Ovary (tissue), 3 donors: ENCODE measurements around the gene TIMM10.

Experiments used
- EP300 ChIP-seq: sonication (generic); formaldehyde crosslinking; IDR thresholded peaks from one replicate; pipeline ENCODE4 v1.6.1; 2017; ENCODE audit warnings: antibody characterized with exemption
- POLR2A ChIP-seq: fragments of 450-650 bp; IDR thresholded peaks from one replicate; pipeline ENCODE4 v1.6.1; 2017; ENCODE audit warnings: antibody characterized with exemption, mild to moderate bottlenecking, moderate library complexity
- TF ChIP-seq, protein P1 (sequence below), 3 donors: fragments of 450-650 bp in 2 of 3; fragments of 200-600 bp in 1 of 3; IDR thresholded peaks; one replicate each; pipeline versions ENCODE4 v1.5.1 to v1.8.0; 2016 to 2022; ENCODE audit warnings: antibody characterized with exemption in 3 of 3, mild to moderate bottlenecking in 1 of 3
- donor health status: DM: no; HTN: no; CAD: no.

DNA sequence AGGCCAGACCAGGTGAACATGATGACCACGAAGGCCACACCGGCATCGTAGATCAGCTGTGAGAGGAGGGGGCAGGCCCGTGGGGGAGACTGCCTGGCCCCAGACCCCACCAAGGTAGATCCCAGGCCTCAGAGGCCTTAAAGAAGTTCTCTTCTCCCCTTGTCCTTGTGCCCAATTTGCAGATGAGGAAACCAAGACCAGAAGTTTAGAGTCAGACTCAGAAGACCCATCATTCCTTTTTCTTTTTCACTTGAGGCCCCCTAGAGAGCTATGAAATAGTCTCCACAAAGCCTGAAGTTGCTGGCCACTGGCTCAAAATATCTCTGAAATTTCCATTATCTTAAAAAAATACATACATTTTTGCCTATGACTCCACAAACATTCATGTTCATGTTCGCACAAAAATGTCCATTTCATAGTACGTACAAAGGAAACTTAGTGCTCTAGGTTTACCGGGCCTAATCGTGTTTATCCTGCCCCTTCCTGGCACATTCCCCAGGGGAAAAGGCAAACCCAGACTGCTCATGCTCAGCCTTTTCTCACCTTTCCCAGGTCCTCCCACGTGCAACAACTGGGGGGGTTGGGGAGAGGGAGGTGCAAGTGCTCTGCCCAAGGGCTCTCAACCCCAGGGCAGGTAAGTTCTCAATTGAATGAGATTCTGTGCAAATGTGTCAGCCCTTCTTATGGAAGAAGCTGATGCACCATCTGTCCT is 34.3 kb downstream of the TIMM10 start:
- TF ChIP-seq, protein P1, sequence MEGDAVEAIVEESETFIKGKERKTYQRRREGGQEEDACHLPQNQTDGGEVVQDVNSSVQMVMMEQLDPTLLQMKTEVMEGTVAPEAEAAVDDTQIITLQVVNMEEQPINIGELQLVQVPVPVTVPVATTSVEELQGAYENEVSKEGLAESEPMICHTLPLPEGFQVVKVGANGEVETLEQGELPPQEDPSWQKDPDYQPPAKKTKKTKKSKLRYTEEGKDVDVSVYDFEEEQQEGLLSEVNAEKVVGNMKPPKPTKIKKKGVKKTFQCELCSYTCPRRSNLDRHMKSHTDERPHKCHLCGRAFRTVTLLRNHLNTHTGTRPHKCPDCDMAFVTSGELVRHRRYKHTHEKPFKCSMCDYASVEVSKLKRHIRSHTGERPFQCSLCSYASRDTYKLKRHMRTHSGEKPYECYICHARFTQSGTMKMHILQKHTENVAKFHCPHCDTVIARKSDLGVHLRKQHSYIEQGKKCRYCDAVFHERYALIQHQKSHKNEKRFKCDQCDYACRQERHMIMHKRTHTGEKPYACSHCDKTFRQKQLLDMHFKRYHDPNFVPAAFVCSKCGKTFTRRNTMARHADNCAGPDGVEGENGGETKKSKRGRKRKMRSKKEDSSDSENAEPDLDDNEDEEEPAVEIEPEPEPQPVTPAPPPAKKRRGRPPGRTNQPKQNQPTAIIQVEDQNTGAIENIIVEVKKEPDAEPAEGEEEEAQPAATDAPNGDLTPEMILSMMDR (IDR thresholded peaks at IDR 0.05): no peak
- TF ChIP-seq POLR2A (no peak), EP300 (no peak)
